GM21447 (cell line): ENCODE measurements around the gene GYPB.
"Not testable (repeated sequence)": the region's sequence is repeated elsewhere in the genome, so short reads cannot be mapped to it uniquely, and the experiment has no call there.

Experiments
- ATAC-seq: cut with Tn5 transposase; IDR thresholded peaks from one replicate; pipeline ENCODE4 v1.9.1; 2021; ENCODE audit not compliant: unreplicated experiment

The GYPB gene

DNA sequence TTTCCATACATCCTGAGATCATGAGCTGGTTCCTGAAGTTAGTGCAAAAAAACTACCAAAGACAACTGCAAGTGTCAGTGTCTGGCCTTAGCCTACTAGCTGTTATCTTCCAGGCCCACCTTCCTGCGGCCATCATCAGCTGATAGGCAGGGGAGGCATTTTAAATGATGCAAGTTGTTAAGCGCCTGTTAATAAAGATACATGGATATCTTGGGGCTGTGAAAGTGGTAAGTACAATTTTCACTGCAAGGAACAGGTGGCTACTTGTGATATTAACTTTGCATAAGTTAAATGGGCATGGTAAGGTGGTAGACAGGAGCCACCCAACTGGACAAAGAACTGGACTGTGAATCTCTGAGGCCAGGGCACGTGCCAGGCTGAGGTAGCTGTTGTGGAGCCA lies at the start of gene GYPB:
GYPB (minus strand) TSS at position 104 of the 400 bp plus-strand sequence; CDS start at position 11, 93 bp downstream.
- not testable (repeated sequence) for ATAC-seq

DNA sequence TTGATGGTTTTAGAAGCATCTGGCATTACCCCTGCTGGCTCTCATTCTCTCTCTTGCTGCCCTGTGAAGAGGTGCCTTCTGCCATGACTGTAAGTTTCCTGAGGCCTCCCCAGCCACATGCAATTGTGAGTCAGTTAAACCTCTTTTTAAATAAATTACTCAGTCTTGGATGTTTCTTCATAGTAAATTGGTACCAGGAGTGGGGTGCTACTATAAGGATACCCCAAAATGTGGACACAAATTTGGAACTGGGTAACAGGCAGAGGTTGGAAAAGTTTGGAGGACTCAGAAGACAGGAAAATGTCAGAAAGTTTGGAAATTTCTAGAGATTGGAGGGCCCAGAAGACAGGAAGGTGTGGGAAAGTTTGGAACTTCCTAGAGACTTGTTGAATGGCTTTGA lies 42.4 kb upstream of the GYPB start:
- not testable (repeated sequence) for ATAC-seq

DNA sequence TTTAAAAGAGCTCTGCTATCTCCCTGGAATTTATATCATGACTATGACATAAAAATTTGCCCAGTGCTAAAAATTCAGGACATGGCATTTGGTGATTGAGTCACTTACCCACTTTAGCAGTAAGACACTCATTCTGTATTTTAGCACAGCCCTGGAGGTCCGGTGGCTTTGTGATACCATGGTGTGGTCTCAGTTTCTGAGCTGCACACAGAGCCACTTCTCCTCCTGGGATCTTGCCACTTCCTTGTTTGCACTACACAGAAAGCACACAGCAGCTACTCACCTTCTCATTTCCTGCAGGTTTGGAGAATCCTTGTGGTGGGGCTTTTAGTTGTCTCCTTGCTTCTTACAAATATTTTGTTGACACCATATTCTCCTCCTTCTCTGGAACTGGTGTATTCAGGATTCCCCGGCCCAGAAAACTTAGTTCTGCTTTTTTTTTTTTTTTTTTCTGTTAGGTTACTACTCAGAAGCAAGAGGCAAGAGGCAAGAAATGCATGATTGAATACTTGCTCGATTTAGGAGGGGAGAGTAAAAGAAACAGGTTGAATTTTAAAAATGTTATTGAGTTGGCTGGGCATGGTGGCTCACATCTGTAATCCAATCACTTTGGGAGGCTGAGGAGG lies 41.2 kb upstream of the GYPB start:
- ATAC-seq: not testable (repeated sequence)

GRCh38 chr4:144056800-144057199 lies 37.6 kb upstream of the GYPB start:
- ATAC-seq: no peak

GRCh38 chr4:144055336-144055735 lies 36.2 kb upstream of the GYPB start:
- ATAC-seq: not testable (repeated sequence)

- ATAC-seq: not testable (repeated sequence)
These were observed 32.3 kb upstream of the GYPB start for GRCh38 chr4:144051494-144051893.

GRCh38 chr4:144050631-144051030 lies 31.5 kb upstream of the GYPB start:
- ATAC-seq: not testable (repeated sequence)

DNA sequence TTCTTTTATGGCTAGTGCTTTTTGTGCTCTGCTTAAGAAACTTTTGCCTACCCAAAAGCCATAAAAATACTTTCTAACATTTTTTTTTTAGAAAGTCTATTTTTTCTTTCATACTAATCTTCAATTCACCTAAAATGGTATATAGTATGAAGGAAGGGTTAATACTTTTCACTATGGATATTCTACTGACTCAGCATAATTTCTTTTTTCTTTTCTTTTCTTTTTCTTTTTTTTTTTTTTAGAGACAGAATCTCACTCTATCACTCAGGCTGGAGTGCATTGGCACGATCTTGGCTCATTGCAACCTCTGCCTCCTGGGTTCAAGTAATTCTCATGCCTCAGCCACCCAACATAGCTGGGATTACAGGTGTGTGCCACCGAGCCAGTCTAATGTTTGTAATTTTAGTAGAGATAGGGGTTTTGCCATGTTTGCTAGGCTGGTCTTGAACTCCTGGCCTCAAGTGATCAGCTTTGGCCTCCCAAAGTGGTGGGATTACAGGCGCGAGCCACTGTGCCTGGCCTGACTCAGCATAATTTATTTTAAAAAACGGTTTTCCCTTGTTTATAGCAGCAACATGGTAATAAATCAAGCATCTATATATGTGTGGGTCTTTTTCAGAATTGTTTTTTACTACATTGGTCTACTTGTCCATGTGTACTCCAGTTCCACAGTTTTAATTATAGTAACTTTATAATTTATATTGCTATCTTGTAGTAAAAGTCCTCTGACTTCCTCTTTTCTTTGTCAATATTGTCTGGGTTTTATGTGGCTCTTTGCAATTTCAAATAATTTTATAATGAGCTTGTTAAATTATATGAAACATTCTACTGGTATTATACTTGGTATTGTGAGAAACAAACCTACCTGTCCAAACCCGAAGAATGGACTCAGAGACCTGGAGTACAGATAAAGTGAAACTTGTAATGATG lies 30.6 kb upstream of the GYPB start:
- ATAC-seq: not testable (repeated sequence)

DNA sequence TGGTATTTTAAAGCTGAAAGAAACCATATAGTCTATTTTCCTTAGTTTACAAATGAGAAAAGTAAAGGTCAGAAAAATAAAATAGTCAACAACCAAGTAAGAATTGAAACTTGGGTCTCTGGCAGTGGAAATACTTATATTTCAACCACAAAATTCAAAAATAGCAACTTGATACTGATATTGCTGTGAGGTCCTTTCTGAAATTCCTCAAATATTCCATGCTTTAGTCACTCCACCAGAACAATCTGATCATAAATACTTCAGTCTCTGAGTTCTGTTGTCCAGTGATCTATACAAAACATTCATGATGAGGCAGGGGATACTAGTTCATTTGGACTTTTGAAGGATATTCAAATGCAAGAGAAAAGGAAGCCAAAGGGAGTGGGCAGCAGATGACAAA lies 25.8 kb upstream of the GYPB start:
- not testable (repeated sequence) for ATAC-seq

DNA sequence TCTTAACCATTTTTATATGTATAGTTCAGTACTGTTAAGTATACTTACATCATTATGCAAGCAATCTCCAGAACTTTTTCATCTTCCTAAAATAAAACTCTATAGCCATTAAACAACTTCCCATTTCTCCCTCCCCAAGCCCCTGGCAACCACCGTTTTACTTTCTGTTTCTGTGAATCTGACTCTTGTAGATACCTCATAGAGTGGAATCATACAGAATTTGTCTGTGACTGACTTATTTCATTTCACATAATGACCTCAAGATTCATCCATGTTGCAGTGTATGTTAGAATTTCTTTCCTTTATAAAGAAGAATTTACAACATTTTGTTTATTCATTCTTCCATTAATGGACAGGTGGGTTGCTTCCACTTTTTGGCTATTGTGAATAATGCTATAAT lies 13.4 kb upstream of the GYPB start:
- ATAC-seq: not testable (repeated sequence)

DNA sequence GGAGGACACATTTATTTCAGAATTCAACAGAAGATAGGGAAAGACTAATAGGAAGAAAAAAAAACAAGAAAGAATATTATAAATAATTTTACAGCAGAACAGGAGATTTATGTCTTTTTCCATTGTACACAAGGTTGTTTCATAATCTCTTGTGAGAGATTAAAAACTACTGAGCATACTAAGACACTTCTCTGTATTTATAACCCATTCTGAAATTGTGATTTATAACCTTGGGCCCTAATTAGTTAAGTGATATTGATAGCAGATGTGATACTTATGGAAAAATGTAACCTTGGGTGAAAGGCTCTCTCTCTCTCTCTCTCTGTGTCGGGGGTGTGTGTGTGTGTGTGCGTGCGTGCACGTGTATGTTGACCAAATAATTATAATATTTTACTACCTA lies 12.7 kb upstream of the GYPB start:
- not testable (repeated sequence) for ATAC-seq

- ATAC-seq: not testable (repeated sequence)
These were observed 12.2 kb upstream of the GYPB start for GRCh38 chr4:144031369-144031768.

GRCh38 chr4:144030708-144031107 lies 11.5 kb upstream of the GYPB start:
- not testable (repeated sequence) for ATAC-seq

DNA sequence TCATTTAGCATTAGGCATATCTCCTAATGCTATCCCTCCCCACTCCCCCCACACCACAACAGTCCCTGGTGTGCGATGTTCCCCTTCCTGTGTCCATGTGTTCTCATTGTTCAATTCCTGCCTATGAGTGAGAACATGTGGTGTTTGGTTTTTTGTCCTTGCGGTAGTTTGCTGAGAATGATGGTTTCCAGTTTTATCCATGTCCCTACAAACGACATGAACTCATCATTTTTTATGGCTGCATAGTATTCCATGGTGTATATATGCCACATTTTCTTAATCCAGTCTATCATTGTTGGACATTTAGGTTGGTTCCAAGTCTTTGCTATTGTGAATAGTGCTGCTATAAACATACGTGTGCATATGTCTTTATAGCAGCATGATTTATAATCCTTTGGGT lies 7.5 kb upstream of the GYPB start:
- not testable (repeated sequence) for ATAC-seq

- ATAC-seq: not testable (repeated sequence)
These were observed 5.3 kb upstream of the GYPB start for GRCh38 chr4:144024399-144025053.

DNA sequence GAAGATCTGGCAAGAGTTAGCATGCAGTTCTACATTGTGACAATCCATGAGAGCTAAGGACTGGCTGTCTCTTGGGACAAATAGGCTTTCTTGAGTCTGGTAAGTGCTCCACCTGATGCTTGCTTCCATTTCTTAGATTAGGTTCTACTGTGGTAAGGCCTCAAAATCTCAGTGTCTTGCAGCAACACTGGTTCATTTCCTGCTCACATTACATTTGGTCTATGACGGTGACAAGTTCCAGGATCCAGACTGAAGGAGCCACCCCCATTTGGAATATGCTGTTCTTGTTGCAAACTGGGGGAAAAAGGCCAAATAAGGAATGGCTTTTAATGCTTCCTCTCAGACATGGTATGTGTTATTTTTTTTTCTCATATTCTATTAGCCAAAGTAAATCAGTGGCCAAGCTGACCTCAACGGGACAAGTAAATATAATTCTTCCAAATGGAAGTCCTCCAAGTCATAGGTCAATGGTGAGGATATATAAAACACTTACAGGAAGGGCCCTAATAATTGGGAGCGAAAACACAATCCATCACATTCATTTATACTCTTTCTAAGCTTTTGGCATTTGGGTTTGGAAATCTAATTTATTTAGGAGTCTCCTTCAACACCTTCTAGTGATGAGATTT lies 3.7 kb upstream of the GYPB start:
- not testable (repeated sequence) for ATAC-seq

- peak; percentile 81 for ATAC-seq
These were observed 2.3 kb upstream of the GYPB start for GRCh38 chr4:144021336-144021990.

GRCh38 chr4:144018223-144019000 lies 768 bp downstream of the GYPB start:
- not testable (repeated sequence) for ATAC-seq

DNA sequence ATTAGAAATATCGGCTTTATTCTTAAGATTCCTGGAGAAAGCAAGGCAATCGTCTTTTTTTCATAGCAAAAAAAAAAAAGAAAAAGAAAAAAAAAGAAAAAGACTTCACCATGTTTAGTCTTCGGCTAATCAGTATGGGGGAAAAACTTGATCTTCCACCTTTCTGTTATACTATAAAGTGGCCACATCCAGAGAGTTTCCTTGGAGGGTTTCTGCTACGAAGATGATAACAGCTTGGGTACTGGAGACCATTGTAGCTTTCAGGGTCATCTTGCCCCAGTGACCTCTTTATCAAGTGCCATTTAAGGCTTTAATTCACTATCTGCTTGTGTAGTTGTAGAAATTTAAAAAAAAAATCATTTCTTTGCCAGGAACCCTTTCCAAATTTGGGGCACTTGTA lies 1.9 kb downstream of the GYPB start:
- not testable (repeated sequence) for ATAC-seq
